Measurements from ENCODE around the gene NKX2-2.

- no peak for TF ChIP-seq POLR2AphosphoS5 (IDR thresholded peaks at IDR 0.05; ENCODE audit: borderline replicate concordance, low read depth, low read length)
- TF ChIP-seq EZH2 (IDR thresholded peaks at IDR 0.05), result no peak
- TF ChIP-seq FOXP2 (optimal IDR thresholded peaks at IDR 0.05; ENCODE audit: control extremely low read depth, extremely low read length, insufficient read depth), result no peak
Measured at GRCh38 chr20:21490105-21490504, 23.8 kb downstream of the NKX2-2 start.

Measured in SK-N-MC (cell line).